Measurements from ENCODE around the gene SMIM35.
"Not testable (repeated sequence)": the region's sequence is repeated elsewhere in the genome, so short reads cannot be mapped to it uniquely, and the experiment has no call there.

Gene SMIM35

DNA sequence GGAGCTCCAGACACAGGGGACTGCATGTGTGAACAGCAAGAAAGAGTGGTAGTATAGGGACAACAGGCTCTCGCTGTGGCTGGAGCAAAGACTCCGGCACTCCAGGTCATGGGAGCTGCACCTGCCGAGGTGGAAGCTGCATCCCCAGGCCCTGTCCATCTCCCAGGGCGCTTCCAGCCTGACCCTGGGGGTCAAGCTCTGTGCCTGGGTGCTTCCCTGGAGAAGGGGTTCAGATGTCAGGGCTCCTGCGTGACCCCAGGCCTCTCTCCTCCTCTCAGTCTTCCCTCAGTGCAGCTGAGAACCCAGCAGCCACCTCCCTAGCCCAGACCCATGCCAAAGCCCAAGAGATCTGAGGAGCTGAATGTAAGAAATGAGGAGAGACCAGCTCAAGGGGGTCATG, 6.5 kb downstream of the SMIM35 start:
- no peak overlapping the region for H3K9ac ChIP-seq (ENCODE audit: low read depth, low read length)
- no peaks in the 10 kb centered on the region for H3K9me3 ChIP-seq (ENCODE audit: control insufficient read depth, insufficient read depth, low read length)
- H3K36me3 ChIP-seq (ENCODE audit: insufficient read depth, low read length): no peaks in the 10 kb centered on the region
- peaks cover 6% of the 10 kb centered on the region for H3K4me1 ChIP-seq (ENCODE audit: insufficient read depth, low read length)

- Histone ChIP-seq H3K36me3 (ENCODE audit: insufficient read depth, low read length) (no peaks in the 10 kb centered on the region), H3K9me3 (ENCODE audit: control insufficient read depth, insufficient read depth, low read length) (no peaks in the 10 kb centered on the region), H3K9ac (ENCODE audit: low read depth, low read length) (no peak overlapping the region), H3K4me1 (ENCODE audit: insufficient read depth, low read length) (peaks cover 6% of the 10 kb centered on the region)
Observed at GRCh38 chr11:118079491-118079890, 7.3 kb downstream of the SMIM35 start.

- H3K9me3 ChIP-seq (ENCODE audit: control insufficient read depth, insufficient read depth, low read length): no peaks in the 10 kb centered on the region
- H3K4me1 ChIP-seq (ENCODE audit: insufficient read depth, low read length): peaks cover 6% of the 10 kb centered on the region
Observed at GRCh38 chr11:118078911-118079411, 7.8 kb downstream of the SMIM35 start.

GRCh38 chr11:118076754-118077281, 9.9 kb downstream of the SMIM35 start, which contains the start of gene TMPRSS4:
Gene TMPRSS4 (plus strand): TSS chr11:118077078. CDS start chr11:118077303, 225 bp downstream.
- Histone ChIP-seq H3K9me3 (ENCODE audit: control insufficient read depth, insufficient read depth, low read length) (no peaks in the 10 kb centered on the region), H3K9ac (ENCODE audit: low read depth, low read length) (no peak within 1 kb of the TSS), H3K36me3 (ENCODE audit: insufficient read depth, low read length) (no peaks in the 10 kb centered on the region), H3K4me1 (ENCODE audit: insufficient read depth, low read length) (no peaks in the 10 kb centered on the region)

More at GRCh38 chr11:118078911-118079411, 7.8 kb downstream of the SMIM35 start:
- H3K36me3 ChIP-seq (ENCODE audit: insufficient read depth, low read length): no peaks in the 10 kb centered on the region
- H3K9ac ChIP-seq (ENCODE audit: low read depth, low read length): no peak overlapping the region

DNA sequence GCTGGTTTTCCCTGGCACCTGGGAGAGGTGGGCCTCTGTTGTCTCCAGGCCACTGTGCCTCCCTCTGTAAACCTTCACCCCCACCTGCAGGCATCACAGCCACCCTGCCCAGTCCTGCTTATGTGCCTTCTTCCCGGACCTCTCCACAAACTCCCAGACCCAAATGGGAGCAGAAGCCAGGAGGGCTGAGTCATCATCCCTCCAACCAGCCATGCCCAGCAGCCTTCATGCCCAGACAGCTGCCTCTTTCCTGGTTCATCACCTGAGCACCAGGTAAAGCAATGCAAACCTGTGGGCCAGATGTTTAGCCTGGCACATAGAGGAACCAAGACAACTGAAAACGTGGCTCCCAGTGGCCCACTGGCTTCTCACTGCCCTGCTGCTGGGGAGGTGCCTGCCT, 12.0 kb downstream of the SMIM35 start:
- no peak overlapping the region for H3K9ac ChIP-seq (ENCODE audit: low read depth, low read length)
- H3K36me3 ChIP-seq (ENCODE audit: insufficient read depth, low read length): no peaks in the 10 kb centered on the region
- H3K4me1 ChIP-seq (ENCODE audit: insufficient read depth, low read length): no peaks in the 10 kb centered on the region
- no peaks in the 10 kb centered on the region for H3K9me3 ChIP-seq (ENCODE audit: control insufficient read depth, insufficient read depth, low read length)

DNA sequence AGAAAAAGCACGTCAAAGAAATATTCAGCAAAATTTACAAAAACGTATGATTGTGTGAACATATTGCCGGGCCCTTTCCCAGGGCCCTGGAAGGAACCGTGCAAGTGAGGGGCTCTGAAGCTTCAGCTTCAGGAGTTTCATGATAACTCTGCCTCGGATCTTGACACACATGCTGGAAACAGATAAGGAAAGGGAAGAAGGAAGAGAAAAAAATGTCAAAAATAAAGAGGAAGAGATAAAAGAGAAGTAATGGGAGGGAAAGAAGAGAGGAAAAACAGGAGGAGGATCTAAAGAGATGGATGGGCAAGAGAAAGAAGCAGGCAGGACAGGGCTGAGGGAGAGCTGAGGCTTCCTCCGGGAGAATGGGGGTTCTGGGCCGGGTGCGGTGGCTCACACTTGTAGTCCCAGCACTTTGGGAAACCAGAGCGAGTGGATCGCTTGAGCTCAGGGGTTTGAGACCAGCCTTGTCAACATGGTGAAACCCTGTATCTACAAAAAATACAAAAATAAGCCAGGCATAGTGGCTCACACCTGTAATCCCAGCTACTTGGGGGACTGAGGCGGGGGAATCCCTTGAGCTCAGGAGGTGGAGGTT, 12.6 kb downstream of the SMIM35 start:
- H3K9me3 ChIP-seq (ENCODE audit: control insufficient read depth, insufficient read depth, low read length): no peaks in the 10 kb centered on the region
- H3K36me3 ChIP-seq (ENCODE audit: insufficient read depth, low read length): no peaks in the 10 kb centered on the region
- no peak overlapping the region for H3K9ac ChIP-seq (ENCODE audit: low read depth, low read length)
- no peaks in the 10 kb centered on the region for H3K4me1 ChIP-seq (ENCODE audit: insufficient read depth, low read length)

DNA sequence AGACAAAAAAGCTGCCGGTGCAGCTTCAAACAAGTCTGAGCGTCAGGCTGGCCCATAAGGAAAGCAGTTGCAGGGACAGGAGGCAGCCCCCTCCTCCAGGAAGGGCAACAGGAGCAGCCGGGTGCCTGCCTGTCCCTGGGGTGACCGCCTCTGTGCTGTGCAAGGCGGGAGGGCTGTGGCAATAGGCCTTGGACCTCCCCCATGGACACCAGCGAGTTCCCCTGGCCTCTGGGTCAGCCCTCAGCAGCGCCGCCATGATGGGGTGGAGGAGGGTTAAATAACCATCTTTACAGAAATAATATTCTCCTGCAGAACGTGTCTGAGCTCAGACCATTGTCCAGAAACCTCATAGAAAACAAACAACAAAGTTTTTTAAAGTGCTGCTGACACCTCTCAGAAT, 13.2 kb downstream of the SMIM35 start:
- Histone ChIP-seq H3K9ac (ENCODE audit: low read depth, low read length) (no peak overlapping the region), H3K9me3 (ENCODE audit: control insufficient read depth, insufficient read depth, low read length) (no peaks in the 10 kb centered on the region), H3K4me1 (ENCODE audit: insufficient read depth, low read length) (no peaks in the 10 kb centered on the region), H3K36me3 (ENCODE audit: insufficient read depth, low read length) (no peaks in the 10 kb centered on the region)

DNA sequence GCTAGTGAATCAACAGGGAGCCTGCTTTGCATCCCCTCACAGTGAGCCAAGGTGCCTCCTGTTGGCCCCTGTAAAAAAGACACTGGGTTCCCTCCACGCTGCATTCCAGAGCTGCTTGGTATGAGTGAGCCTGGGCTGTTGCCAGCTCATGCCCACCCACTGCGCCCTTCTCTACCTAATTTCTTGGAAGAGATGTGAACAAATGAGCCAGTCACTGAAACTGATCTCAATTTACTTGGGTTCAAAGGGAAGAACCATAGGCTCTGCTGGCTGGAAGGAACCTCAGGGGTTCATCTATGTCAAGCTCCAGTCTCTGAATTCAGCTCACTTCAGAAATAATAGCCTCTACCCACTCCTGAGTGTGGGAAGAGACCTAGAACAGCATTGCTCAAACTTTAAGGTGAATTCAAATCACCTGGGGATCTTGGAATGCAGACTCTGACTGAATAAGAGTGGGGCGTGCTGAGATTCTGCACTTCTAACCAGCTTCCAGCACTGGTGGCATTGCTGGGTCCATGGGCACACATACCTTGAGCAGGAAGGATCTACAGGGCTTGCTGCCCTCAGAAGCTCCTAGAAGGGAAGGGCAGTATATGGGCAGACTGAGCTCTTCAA, 15.2 kb downstream of the SMIM35 start:
- Histone ChIP-seq H3K9ac (ENCODE audit: low read depth, low read length) (no peak overlapping the region), H3K9me3 (ENCODE audit: control insufficient read depth, insufficient read depth, low read length) (no peaks in the 10 kb centered on the region), H3K36me3 (ENCODE audit: insufficient read depth, low read length) (no peaks in the 10 kb centered on the region), H3K4me1 (ENCODE audit: insufficient read depth, low read length) (no peaks in the 10 kb centered on the region)

GRCh38 chr11:118068945-118069612, 17.7 kb downstream of the SMIM35 start:
- Histone ChIP-seq H3K36me3 (ENCODE audit: insufficient read depth, low read length) (no peaks in the 10 kb centered on the region), H3K9me3 (ENCODE audit: control insufficient read depth, insufficient read depth, low read length) (no peaks in the 10 kb centered on the region), H3K9ac (ENCODE audit: low read depth, low read length) (no peak overlapping the region), H3K4me1 (ENCODE audit: insufficient read depth, low read length) (no peaks in the 10 kb centered on the region)

DNA sequence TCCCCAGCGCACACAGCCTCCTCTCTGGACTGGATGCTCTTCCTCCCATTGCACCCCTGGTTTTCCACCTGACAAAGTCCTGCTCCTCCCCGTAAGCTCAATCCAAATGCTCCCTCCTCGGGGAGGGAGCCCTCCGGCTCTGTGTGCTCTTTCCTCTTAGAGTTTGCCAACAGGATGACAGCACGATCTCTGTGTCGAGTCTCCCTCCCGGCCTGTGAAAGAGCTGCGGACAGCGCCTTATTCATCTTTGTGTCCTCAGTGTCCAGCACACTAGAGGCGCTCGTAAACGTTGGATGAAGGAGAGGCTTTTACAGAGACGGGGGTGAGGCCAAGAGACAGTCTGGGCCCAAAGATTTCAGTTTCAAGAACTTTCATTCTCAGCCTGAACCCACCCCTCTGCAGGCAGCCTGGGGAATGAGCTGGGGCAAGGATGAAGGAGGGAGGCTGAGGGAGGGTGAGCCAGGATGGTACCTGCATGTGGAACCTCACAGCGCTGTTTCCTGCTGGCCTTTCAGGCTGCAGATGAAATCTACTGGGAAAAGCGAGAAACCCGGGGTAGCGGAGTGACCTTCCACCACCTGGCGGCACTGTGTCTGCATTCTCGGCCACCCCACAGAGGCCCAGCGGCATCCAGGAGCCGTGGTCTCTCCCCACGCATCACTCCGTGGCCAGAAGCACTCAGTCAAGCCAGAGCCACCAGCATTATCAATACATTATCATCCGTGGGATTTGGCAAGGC, 18.4 kb downstream of the SMIM35 start:
- no peak overlapping the region for H3K9ac ChIP-seq (ENCODE audit: low read depth, low read length)
- no peaks in the 10 kb centered on the region for H3K4me1 ChIP-seq (ENCODE audit: insufficient read depth, low read length)
- no peaks in the 10 kb centered on the region for H3K9me3 ChIP-seq (ENCODE audit: control insufficient read depth, insufficient read depth, low read length)
- no peaks in the 10 kb centered on the region for H3K36me3 ChIP-seq (ENCODE audit: insufficient read depth, low read length)

DNA sequence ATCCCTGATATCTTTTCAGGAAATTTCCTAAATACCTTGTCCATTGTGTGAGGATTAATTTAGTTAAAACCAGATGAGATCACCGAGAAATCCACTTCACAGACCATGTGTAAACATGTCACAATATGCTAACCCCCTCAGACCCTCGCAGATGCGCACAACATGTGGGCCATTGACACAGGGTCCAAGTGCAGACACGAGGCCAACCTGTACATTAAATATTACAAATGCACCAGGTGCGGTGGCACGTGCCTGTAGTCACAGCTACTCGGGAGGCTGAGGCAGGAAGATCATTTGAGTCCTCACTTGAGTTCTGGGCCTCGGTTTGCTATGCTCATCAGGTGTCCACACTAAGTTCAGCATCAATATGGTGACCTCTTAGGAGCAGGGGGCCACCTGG, 19.8 kb downstream of the SMIM35 start:
- Histone ChIP-seq H3K9me3 (ENCODE audit: control insufficient read depth, insufficient read depth, low read length) (no peaks in the 10 kb centered on the region), H3K9ac (ENCODE audit: low read depth, low read length) (no peak overlapping the region), H3K4me1 (ENCODE audit: insufficient read depth, low read length) (no peaks in the 10 kb centered on the region), H3K36me3 (ENCODE audit: insufficient read depth, low read length) (no peaks in the 10 kb centered on the region)

DNA sequence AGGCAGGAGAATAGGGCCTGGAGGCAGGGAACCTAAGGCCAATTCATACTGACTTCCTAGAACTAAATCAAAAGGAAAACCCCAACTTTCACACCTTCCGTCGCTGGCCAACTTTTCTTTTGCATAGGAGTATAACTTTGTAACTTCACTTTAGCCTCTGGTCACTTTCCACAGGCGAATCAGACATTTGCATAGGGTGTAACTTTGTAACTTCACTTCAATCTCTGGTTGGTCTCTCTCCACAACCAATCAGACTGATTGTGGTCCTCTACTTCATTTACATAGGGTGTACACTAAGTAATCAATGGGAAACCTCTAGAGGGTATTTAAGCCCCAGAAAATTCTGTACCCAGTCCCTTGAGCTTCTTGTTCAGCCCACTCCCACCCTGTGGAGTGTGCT, 21.4 kb downstream of the SMIM35 start:
- H3K9ac ChIP-seq (ENCODE audit: low read depth, low read length): no peak overlapping the region
- no peaks in the 10 kb centered on the region for H3K36me3 ChIP-seq (ENCODE audit: insufficient read depth, low read length)

DNA sequence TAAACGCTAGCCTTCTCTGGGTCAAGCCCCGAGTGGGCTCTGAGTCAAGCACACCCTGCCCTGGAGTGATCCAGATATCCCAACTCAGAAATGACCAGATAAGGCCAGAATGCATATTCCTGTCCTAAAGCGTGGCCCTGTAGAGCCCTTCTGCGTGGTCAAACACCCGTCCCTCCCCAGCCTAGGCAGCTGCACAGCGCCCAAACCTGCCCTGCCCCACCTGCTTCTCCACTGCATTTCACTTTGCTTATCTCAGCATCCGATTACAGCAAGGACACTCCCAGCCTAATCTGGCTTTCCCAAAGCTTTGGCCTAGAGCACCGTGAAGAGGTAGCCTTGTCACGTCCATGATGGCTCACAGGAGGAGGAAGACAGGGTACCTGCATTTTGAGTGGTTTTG, 21.8 kb downstream of the SMIM35 start:
- Histone ChIP-seq H3K9me3 (ENCODE audit: control insufficient read depth, insufficient read depth, low read length) (no peaks in the 10 kb centered on the region), H3K36me3 (ENCODE audit: insufficient read depth, low read length) (no peaks in the 10 kb centered on the region), H3K9ac (ENCODE audit: low read depth, low read length) (no peak overlapping the region), H3K4me1 (ENCODE audit: insufficient read depth, low read length) (no peaks in the 10 kb centered on the region)

More for the DNA sequence above, 21.4 kb downstream of the SMIM35 start:
- Histone ChIP-seq H3K9me3 (ENCODE audit: control insufficient read depth, insufficient read depth, low read length) (no peaks in the 10 kb centered on the region), H3K4me1 (ENCODE audit: insufficient read depth, low read length) (no peaks in the 10 kb centered on the region)

- H3K9me3 ChIP-seq (ENCODE audit: control insufficient read depth, insufficient read depth, low read length); H3K4me1 ChIP-seq (ENCODE audit: insufficient read depth, low read length); H3K36me3 ChIP-seq (ENCODE audit: insufficient read depth, low read length); H3K9ac ChIP-seq (ENCODE audit: low read depth, low read length): not testable (repeated sequence)
Observed at GRCh38 chr11:118062631-118063030, 24.1 kb downstream of the SMIM35 start.
